ENCODE data around the gene STAB2.

Gene STAB2

DNA sequence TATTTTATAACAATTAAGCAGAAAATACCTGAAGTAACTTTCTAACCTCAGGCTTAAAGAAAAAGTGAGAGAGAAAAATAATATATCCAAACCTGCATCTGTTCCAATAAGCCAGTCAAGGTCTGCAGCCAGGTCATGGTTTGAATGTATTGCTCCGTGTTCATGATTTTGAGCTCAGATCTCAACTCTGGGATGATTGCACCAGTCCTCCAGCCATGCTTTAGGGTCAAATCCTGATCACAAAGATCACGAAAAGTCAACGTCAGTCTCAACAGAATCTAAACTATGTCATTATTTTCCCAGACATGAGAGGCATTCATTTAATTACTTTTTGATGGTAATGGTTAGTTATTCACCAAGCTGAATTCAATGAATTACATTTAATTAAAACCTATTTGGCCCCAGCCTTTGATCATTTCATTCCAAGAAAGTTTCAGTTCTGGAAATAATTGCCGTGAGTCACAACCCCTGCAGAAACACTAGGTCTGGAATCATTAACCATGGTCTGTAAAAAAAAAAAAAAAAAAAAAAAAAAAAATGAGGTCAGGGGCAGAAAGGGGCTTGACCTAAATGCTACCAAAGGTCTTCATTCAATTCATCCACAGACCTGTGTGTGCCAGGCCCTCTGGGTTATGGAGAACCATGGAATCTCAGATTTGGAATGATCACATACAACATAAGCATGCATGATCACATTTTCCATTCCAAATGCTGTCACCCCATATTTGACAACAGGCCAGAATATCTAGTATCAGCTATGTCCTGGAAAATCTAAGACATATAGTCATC lies 198.4 kb downstream of the STAB2 start:
- DNase-seq = no peak
- Histone ChIP-seq H3K27ac (no peak overlapping the region), H3K27me3 (replicated peaks) (no peaks in the 10 kb centered on the region), H3K36me3 (replicated peaks) (peaks cover 13% of the 10 kb centered on the region), H3K4me3 (ENCODE audit: low read depth, low read length) (no peak overlapping the region)
- TF ChIP-seq CTCF (IDR thresholded peaks at IDR 0.05; ENCODE audit: low read depth, low read length, missing control alignments) = no peak
- in situ Hi-C loops (cut with HindIII; ENCODE audit: low pct_ligation_motif_present, low sequenced_read_pairs) = no loop called here

GRCh38 chr12:103786201-103786600 lies 199.1 kb downstream of the STAB2 start:
- TF ChIP-seq CTCF (IDR thresholded peaks at IDR 0.05; ENCODE audit: low read depth, low read length, missing control alignments) = no peak
- no peaks in the 10 kb centered on the region for H3K27me3 ChIP-seq (replicated peaks)
- H3K27ac ChIP-seq = no peak overlapping the region
- no peak overlapping the region for H3K4me3 ChIP-seq (ENCODE audit: low read depth, low read length)
- no peak for DNase-seq
- in situ Hi-C loops (cut with HindIII; ENCODE audit: low pct_ligation_motif_present, low sequenced_read_pairs) = no loop called here
- peaks cover 13% of the 10 kb centered on the region for H3K36me3 ChIP-seq (replicated peaks)

GRCh38 chr12:103791350-103791920 lies 204.4 kb downstream of the STAB2 start:
- TF ChIP-seq CTCF (IDR thresholded peaks at IDR 0.05; ENCODE audit: low read depth, low read length, missing control alignments) = no peak
- DNase-seq = no peak
- Histone ChIP-seq H3K4me3 (ENCODE audit: low read depth, low read length) (no peak overlapping the region), H3K27ac (no peak overlapping the region), H3K36me3 (replicated peaks) (peaks cover 24% of the 10 kb centered on the region), H3K27me3 (replicated peaks) (no peaks in the 10 kb centered on the region)
- in situ Hi-C loops (cut with HindIII; ENCODE audit: low pct_ligation_motif_present, low sequenced_read_pairs) = no loop called here

- no peak for TF ChIP-seq CTCF (IDR thresholded peaks at IDR 0.05; ENCODE audit: low read depth, low read length, missing control alignments)
- H3K27me3 ChIP-seq (replicated peaks) = no peaks in the 10 kb centered on the region
- no peak overlapping the region for H3K4me3 ChIP-seq (ENCODE audit: low read depth, low read length)
- H3K27ac ChIP-seq = no peak overlapping the region
- DNase-seq = no peak
- H3K36me3 ChIP-seq (replicated peaks) = peaks cover 28% of the 10 kb centered on the region
- in situ Hi-C loops (cut with HindIII; ENCODE audit: low pct_ligation_motif_present, low sequenced_read_pairs) = no loop called here
Measured at GRCh38 chr12:103793046-103793445, 206.0 kb downstream of the STAB2 start.

DNA sequence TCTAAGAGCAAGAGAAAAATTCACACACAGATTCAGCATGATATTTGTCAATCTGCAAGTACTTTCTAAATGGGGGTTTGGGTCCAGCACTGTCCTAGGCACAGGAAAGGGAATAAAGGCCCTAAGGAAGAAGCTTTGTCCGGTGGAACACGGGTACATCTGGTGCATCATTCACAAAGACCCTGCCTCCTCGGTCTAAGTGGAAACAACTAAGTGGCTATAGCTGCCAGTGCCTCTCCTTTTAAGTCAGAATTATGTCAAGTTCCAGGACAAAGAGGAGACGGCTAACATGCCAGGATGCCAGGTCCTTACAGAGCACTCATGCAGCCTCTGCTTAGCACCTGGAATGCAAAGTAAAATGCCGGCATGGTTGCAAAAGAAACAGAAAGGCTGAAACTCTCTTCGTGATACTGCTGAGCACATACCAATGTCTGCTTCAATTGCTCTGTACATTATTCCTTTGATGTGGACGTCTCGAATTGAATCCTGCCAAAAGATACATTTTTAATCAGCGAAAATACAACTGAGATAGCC lies 206.5 kb downstream of the STAB2 start:
- in situ Hi-C loops (cut with HindIII; ENCODE audit: low pct_ligation_motif_present, low sequenced_read_pairs) = no loop called here
- no peak overlapping the region for H3K4me3 ChIP-seq (ENCODE audit: low read depth, low read length)
- TF ChIP-seq CTCF (IDR thresholded peaks at IDR 0.05; ENCODE audit: low read depth, low read length, missing control alignments) = no peak
- no peaks in the 10 kb centered on the region for H3K27me3 ChIP-seq (replicated peaks)
- no peak overlapping the region for H3K27ac ChIP-seq
- no peak for DNase-seq
- H3K36me3 ChIP-seq (replicated peaks) = peaks cover 32% of the 10 kb centered on the region
